RWPE1 (cell line): ENCODE data around the gene MRPL27.
A peak's percentile ranks its signal among the peaks of the same experiment; 100 is the strongest.

Experiments used
- CTCF ChIA-PET: fragments of 350-600 bp; sonication (Branson Sonifier 250); formaldehyde crosslinking; extraction: SDS; loops from one replicate; lab custom pipeline; 2021; lab: Yijun Ruan, JAX
- POLR2A ChIA-PET: fragments of 400-600 bp; formaldehyde crosslinking; extraction: SDS; loops from one replicate; lab custom pipeline; 2020; ENCODE audit warnings: antibody characterized with exemption; ENCODE audit not compliant: low non-redundant PET; lab: Yijun Ruan, JAX
- DNase-seq: peaks from one replicate; pipeline ENCODE4 v3.0.0; 2012; ENCODE audit warnings: low spot score
- H3K27ac ChIP-seq: fragments of 450-650 bp; 2 replicates; pipeline ENCODE4 v1.5.1; 2017
- TF ChIP-seq, protein P1 (sequence below): fragments of 450-650 bp; conservative IDR thresholded peaks from 2 replicates; pipeline ENCODE4 v1.5.1; 2017; ENCODE audit warnings: low read depth, mild to moderate bottlenecking

The MRPL27 gene

GRCh38 chr17:50371526-50371925 is 1.5 kb downstream of the MRPL27 start:
- POLR2A ChIA-PET: no interaction called here
- DNase-seq: peak; percentile 53
- CTCF ChIA-PET: interaction anchor here (0.7 to 2.0 kb wide), 2 partner anchors 10 to 329 kb away, joined by 3 to 5 read pairs; no protein-coding TSS in a partner anchor
- TF ChIP-seq, protein P1, sequence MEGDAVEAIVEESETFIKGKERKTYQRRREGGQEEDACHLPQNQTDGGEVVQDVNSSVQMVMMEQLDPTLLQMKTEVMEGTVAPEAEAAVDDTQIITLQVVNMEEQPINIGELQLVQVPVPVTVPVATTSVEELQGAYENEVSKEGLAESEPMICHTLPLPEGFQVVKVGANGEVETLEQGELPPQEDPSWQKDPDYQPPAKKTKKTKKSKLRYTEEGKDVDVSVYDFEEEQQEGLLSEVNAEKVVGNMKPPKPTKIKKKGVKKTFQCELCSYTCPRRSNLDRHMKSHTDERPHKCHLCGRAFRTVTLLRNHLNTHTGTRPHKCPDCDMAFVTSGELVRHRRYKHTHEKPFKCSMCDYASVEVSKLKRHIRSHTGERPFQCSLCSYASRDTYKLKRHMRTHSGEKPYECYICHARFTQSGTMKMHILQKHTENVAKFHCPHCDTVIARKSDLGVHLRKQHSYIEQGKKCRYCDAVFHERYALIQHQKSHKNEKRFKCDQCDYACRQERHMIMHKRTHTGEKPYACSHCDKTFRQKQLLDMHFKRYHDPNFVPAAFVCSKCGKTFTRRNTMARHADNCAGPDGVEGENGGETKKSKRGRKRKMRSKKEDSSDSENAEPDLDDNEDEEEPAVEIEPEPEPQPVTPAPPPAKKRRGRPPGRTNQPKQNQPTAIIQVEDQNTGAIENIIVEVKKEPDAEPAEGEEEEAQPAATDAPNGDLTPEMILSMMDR: no peak
- peak overlapping the region; percentile 49; the same call in 1 of the 2 replicates for H3K27ac ChIP-seq

- TF ChIP-seq, protein P1: no peak
- CTCF ChIA-PET: interaction anchor here (0.6 to 2.0 kb wide), 2 partner anchors 9 to 751 kb away, joined by 4 to 5 read pairs; no protein-coding TSS in a partner anchor
- DNase-seq: no peak
- H3K27ac ChIP-seq: peak overlapping the region; percentile 49; the same call in 1 of the 2 replicates
- POLR2A ChIA-PET: no interaction called here
Observed at GRCh38 chr17:50370052-50370451, 2.9 kb downstream of the MRPL27 start.

- no peak for DNase-seq
- CTCF ChIA-PET: no interaction called here
- POLR2A ChIA-PET: no interaction called here
- TF ChIP-seq, protein P1: no peak
- peak overlapping the region; percentile 4; the same call in 1 of the 2 replicates for H3K27ac ChIP-seq
Observed at GRCh38 chr17:50367401-50367800, 5.6 kb downstream of the MRPL27 start.

- H3K27ac ChIP-seq: peak overlapping the region; percentile 35
- TF ChIP-seq, protein P1: no peak
- CTCF ChIA-PET: interaction anchor here (1.1 to 2.1 kb wide), 2 partner anchors 31 to 114 kb away, joined by 5 to 10 read pairs; partner anchors contain the start of gene LRRC59
- no peak for DNase-seq
- POLR2A ChIA-PET: interaction anchor here (0.6 kb wide), 1 partner anchor 158 kb away, joined by 5 read pairs; no protein-coding TSS in a partner anchor
Observed at GRCh38 chr17:50365649-50366393, 7.2 kb downstream of the MRPL27 start.

DNA sequence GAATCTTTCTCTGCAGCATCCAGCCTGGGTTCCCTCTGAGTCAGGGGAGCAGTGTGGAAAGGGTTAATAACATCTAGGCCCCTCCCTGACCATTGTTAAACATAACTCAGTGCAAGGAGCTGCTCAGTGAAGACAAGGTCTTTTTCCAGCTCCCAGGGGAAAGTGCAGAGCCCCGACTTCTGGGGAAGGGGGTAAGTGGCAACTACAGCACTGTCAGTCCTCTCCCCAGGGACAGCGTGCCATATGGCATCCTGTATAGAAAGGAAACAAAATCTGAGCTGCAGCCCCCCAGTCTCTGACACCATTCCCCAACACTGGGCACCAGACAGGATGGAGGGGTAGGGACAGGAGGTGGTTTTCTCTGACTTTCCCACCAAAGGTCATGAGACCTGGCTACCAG is 7.8 kb downstream of the MRPL27 start:
- POLR2A ChIA-PET: no interaction called here
- TF ChIP-seq, protein P1: no peak
- CTCF ChIA-PET: interaction anchor here (0.6 to 2.1 kb wide), 3 partner anchors 32 to 340 kb away, joined by 3 to 10 read pairs (median 5); partner anchors contain the start of gene LRRC59
- no peak for DNase-seq
- peak overlapping the region; percentile 35 for H3K27ac ChIP-seq

DNA sequence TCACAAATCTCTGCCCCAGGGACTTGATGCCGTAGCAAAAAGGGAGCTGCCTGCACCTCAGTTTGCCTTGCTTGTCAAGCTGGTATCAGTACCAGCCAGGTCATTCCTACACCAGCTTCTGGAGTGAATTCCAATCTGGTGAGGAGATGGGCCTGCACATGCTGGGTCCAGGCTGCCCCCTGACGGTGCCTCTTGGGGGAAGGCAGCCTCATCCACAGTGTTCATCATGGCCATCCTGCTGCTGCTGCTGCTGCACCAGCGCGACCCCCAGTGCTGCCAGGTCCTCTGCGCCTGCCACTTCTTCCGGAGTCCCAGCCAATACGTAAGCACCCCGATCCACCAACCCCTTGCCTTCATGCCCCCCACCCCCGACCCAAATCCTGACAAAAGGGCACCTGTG is 8.3 kb downstream of the MRPL27 start:
- ChIA-PET POLR2A (no interaction called here), CTCF (interaction anchor here (0.6 to 2.1 kb wide), 2 partner anchors 32 to 341 kb away, joined by 3 to 10 read pairs; partner anchors contain the start of gene LRRC59)
- DNase-seq: no peak
- TF ChIP-seq, protein P1: no peak
- H3K27ac ChIP-seq: peak overlapping the region; percentile 35
